Heart right ventricle (tissue), 16 donors: Measurements from ENCODE around the gene COL5A1. TPM values are rescaled to one million over a fixed set of nuclear protein-coding genes. Genes with fewer than 3 reads are reported as not detected.
A peak's percentile ranks its signal among the peaks of the same experiment; 100 is the strongest.

Source experiments
- ATAC-seq, 8 donors: fragments of 200-7000 bp; cut with Tn5 transposase; one replicate each; pipeline ENCODE4 v1.9.1; 2020; ENCODE audit warnings: mild to moderate bottlenecking in 8 of 8, moderate library complexity in 8 of 8, moderate number of reproducible peaks in 1 of 8
- DNase-seq, 2 donors: peaks; one replicate each; pipeline ENCODE4 v3.0.0-alpha.2; 2020
- H3K27ac ChIP-seq, 10 donors: fragments of 200-600 bp; sonication (generic) in 2 of 10; one replicate each; pipeline versions ENCODE4 v1.5.0 to v1.8.0; 2020 to 2022; ENCODE audit warnings: mild to moderate bottlenecking in 3 of 10
- H3K27me3 ChIP-seq, 7 donors: fragments of 200-600 bp; one replicate each; pipeline ENCODE4 v1.8.0; 2021 to 2022; ENCODE audit warnings: mild to moderate bottlenecking in 2 of 7
- H3K36me3 ChIP-seq, 9 donors: fragments of 200-600 bp; sonication (generic) in 1 of 9; one replicate each; pipeline versions ENCODE4 v1.5.0 to v1.8.0; 2020 to 2022; ENCODE audit warnings: mild to moderate bottlenecking in 2 of 9
- H3K4me1 ChIP-seq, 9 donors: fragments of 200-600 bp; sonication (generic) in 1 of 9; one replicate each; pipeline versions ENCODE4 v1.5.0 to v1.8.0; 2020 to 2022; ENCODE audit warnings: mild to moderate bottlenecking in 4 of 9
- H3K4me3 ChIP-seq, 10 donors: fragments of 200-600 bp; sonication (generic) in 2 of 10; one replicate each; pipeline versions ENCODE4 v1.5.0 to v1.8.0; 2020 to 2022; ENCODE audit warnings: mild to moderate bottlenecking in 7 of 10, moderate library complexity in 2 of 10
- H3K9me3 ChIP-seq, 11 donors: fragments of 200-600 bp in 10 of 11; sonication (generic) in 2 of 11; one replicate each; pipeline versions ENCODE4 v1.5.0 to v1.8.0; 2013 to 2022; ENCODE audit warnings: mild to moderate bottlenecking in 2 of 11, control low read depth in 1 of 11, moderate library complexity in 1 of 11
- CTCF ChIP-seq, 9 donors: fragments of 200-600 bp; sonication (generic) in 2 of 9; IDR thresholded peaks; one replicate each; pipeline versions ENCODE4 v1.5.0 to v1.8.0; 2021 to 2022; ENCODE audit warnings: antibody characterized with exemption in 9 of 9, mild to moderate bottlenecking in 5 of 9, moderate library complexity in 1 of 9
- WGBS, 2 donors: extraction: QIAGEN DNeasy Blood & Tissue Kit; methylation state at CpG; one replicate each; pipeline ENCODE4 v1.1.7; 2013; ENCODE audit warnings: inconsistent platforms in 1 of 2; 5-methylcytosine and 5-hydroxymethylcytosine counted together
- intact Hi-C, 10 donors: fragments of 100-400 bp; cut with DNase I; formaldehyde crosslinking; loops; one replicate each; pipeline versions ENCODE4 v1.11.1 to v1.14.2; 2022
- polyA plus RNA-seq, 2 donors: library from polyadenylated mRNA; stranded (reverse); fragments of 200-250 nt; gene quantifications; one replicate each; pipeline ENCODE4 v1.2.3, GENCODE V29; 2013
- total RNA-seq, 10 donors: library from RNA; stranded (reverse); fragmentation: NEBNext Ultra II Directional in 3 of 10; extraction: Animal tissue kit (Norgen Biotek cat#: 25700) in 3 of 10; gene quantifications; one replicate each; pipeline versions ENCODE4 v1.2.1 to v1.2.4, GENCODE V29; 2021 to 2023
- donor health status: Arrhythmogenic right ventricular cardiomyopathy.
- donor health status: ischemic (EF 13 %, LVEDD 7.1; RV severe dilation, severe dysfunction).
- donor health status: healthy with polysubstance abuse.
- donor health status: DM: no; HTN: yes; CAD: no.
- donor health status: DM: no; HTN: no; CAD: no.
- donor health status: ischemic (EF 25% LVEDD 6.9; RV normal size, moderate dysfunction).
- donor health status: ischemic (EF 25% LVEDD 5.7; RV mildly dilated, moderate dysfunction).
- donor health status: healthy.
- donor health status: DM: yes; HTN: yes; CAD: no.
- donor health status: Ischemic cardiomyopathy.
- donor health status: ischemic (EF 35%, LVEDD 5.7; RV mildly dilated, moderate dysfunction).
- donor health status: nonischemic (EF 11% LVEDD 7.7; RV severe dilation, severe dysfunction).
- donor health status: DM: yes; HTN: yes; CAD: no.
- donor health status: PGD.
- donor health status: ischemic (EF 29% LVEDD 5.4; RV normal size, mild dysfunction).
- donor health status: nonischemic (EF 23%, LVEDD 6.1; RV moderate dilation, normal function).

COL5A1 gene
- total and polyA plus RNA-seq, 12 donors, result 8.1 to 60.0 (median 13.3) TPM

- WGBS, 2 donors, result 80 to 82% methylated on average over 8 of the region's 8 CpGs
- no peak for TF ChIP-seq CTCF (IDR thresholded peaks at IDR 0.05)
- Histone ChIP-seq H3K27ac (no peak overlapping the region), H3K9me3 (no peaks in the 10 kb centered on the region), H3K27me3 (no peaks in the 10 kb centered on the region), H3K4me3 (no peak overlapping the region), H3K4me1 (peaks cover 3 to 45% (median 39%) of the 10 kb centered on the region in 9 donors), H3K36me3 (peaks cover 0 to 35% (median 0%) of the 10 kb centered on the region in 9 donors)
- no peak for DNase-seq
- intact Hi-C loops, result loop anchor here in 3 of 10 donors (10.0 kb wide), 2 partner anchors 107 to 297 kb away; partner anchors contain the start of gene OLFM1 (in 1 of the 3)
- no peak for ATAC-seq
Measured at GRCh38 chr9:134787601-134788531, 146.3 kb downstream of the COL5A1 start.

- peaks cover 3 to 32% (median 28%) of the 10 kb centered on the region in 9 donors for H3K4me1 ChIP-seq
- intact Hi-C loops, result loop anchor here in 3 of 10 donors (10.0 kb wide), 2 partner anchors 106 to 296 kb away; partner anchors contain the start of gene OLFM1 (in 1 of the 3)
- peak overlapping the region; percentile 21 to 73 (median 51) for H3K27ac ChIP-seq
- H3K36me3 ChIP-seq, result peaks cover 0 to 39% (median 0%) of the 10 kb centered on the region in 9 donors
- H3K9me3 ChIP-seq, result no peaks in the 10 kb centered on the region
- ATAC-seq (peak in 7 of 8 donors; percentile 64 to 73 (median 68)), DNase-seq (peak; percentile 57 to 67)
- no peak for TF ChIP-seq CTCF (IDR thresholded peaks at IDR 0.05)
- no peaks in the 10 kb centered on the region for H3K27me3 ChIP-seq
- 23 to 46% methylated on average over 8 of the region's 8 CpGs for WGBS, 2 donors
- no peak overlapping the region for H3K4me3 ChIP-seq
Measured at GRCh38 chr9:134789168-134789567, 147.6 kb downstream of the COL5A1 start.

GRCh38 chr9:134791009-134791408 lies 149.4 kb downstream of the COL5A1 start:
- Histone ChIP-seq H3K27ac (no peak overlapping the region), H3K4me3 (no peak overlapping the region), H3K4me1 (peaks cover under 1 to 14% (median 11%) of the 10 kb centered on the region in 9 donors), H3K9me3 (no peaks in the 10 kb centered on the region), H3K36me3 (peaks cover 0 to 40% (median 0%) of the 10 kb centered on the region in 9 donors), H3K27me3 (no peaks in the 10 kb centered on the region)
- WGBS, 2 donors, result 92 to 95% methylated on average over 9 of the region's 9 CpGs
- no peak for ATAC-seq
- no peak for DNase-seq
- intact Hi-C loops, result no loop called here
- TF ChIP-seq CTCF (IDR thresholded peaks at IDR 0.05), result no peak

GRCh38 chr9:134792627-134793026 lies 151.0 kb downstream of the COL5A1 start:
- TF ChIP-seq CTCF (IDR thresholded peaks at IDR 0.05), result no peak
- peaks cover 0 to 12% (median 9%) of the 10 kb centered on the region in 9 donors for H3K4me1 ChIP-seq
- ATAC-seq (no peak), DNase-seq (no peak)
- H3K27me3 ChIP-seq, result no peaks in the 10 kb centered on the region
- intact Hi-C loops, result no loop called here
- 49 to 71% methylated on average over 9 to 14 of the region's 21 CpGs for WGBS, 2 donors
- no peak overlapping the region for H3K4me3 ChIP-seq
- H3K36me3 ChIP-seq, result peaks cover 0 to 48% (median 0%) of the 10 kb centered on the region in 9 donors
- H3K9me3 ChIP-seq, result no peaks in the 10 kb centered on the region
- H3K27ac ChIP-seq, result no peak overlapping the region
